Panc1 (cell line): ENCODE results near the gene NAPSA. TPM values are rescaled to one million over a fixed set of nuclear protein-coding genes. Genes with fewer than 3 reads are reported as not detected.
A peak's percentile ranks its signal among the peaks of the same experiment; 100 is the strongest.
"Not testable (repeated sequence)": the region's sequence is repeated elsewhere in the genome, so short reads cannot be mapped to it uniquely, and the experiment has no call there.

ENCODE experiments used
- ATAC-seq: fragments of 200-7000 bp; cut with Tn5 transposase; 2 replicates; pipeline ENCODE4 v1.9.1; 2020; ENCODE audit warnings: mild to moderate bottlenecking, moderate library complexity
- BruUV-seq: library from RNA; stranded (reverse); fragments of 400-500 nt; replicated peaks from 2 replicates; lab custom pipeline; 2021; lab: Mats Ljungman, UMichigan
- CTCF ChIA-PET: fragments of 300-600 bp; sonication (Branson Sonifier 250); formaldehyde crosslinking; loops from one replicate; lab custom pipeline; 2022; ENCODE audit warnings: antibody characterized with exemption; lab: Charles Lee
- POLR2A ChIA-PET: fragments of 300-600 bp; sonication (Branson Sonifier 250); formaldehyde crosslinking; loops from one replicate; lab custom pipeline; 2022; ENCODE audit warnings: antibody characterized with exemption; lab: Charles Lee
- DNase-seq: peaks from one replicate; pipeline ENCODE4 v3.0.0-alpha.2; 2010; ENCODE audit warnings: low read depth, low spot score
- H3K27ac ChIP-seq: 2 replicates; pipeline ENCODE4 v1.5.1; 2011; ENCODE audit warnings: mild to moderate bottlenecking, low read length, inconsistent platforms
- H3K27me3 ChIP-seq: fragments of 200-500 bp; sonication (Bioruptor generic); 2 replicates; pipeline ENCODE4 v1.6.0; 2014; ENCODE audit warnings: low read length, inconsistent platforms; ENCODE audit not compliant: control insufficient read depth, insufficient read depth
- H3K36me3 ChIP-seq: fragments of 200-500 bp; sonication (Bioruptor generic); 2 replicates; pipeline ENCODE4 v1.5.1; 2014; ENCODE audit warnings: inconsistent platforms, mild to moderate bottlenecking, low read length, moderate library complexity; ENCODE audit not compliant: control insufficient read depth, insufficient read depth
- H3K4me1 ChIP-seq: 2 replicates; pipeline ENCODE4 v1.5.1; 2011; ENCODE audit warnings: inconsistent platforms, mild to moderate bottlenecking, low read length, moderate library complexity; ENCODE audit not compliant: control insufficient read depth, insufficient read depth
- H3K4me3 ChIP-seq, 2 experiments: 2 replicates each; pipeline ENCODE4 v1.5.1; 2011 to 2012; ENCODE audit warnings: low read depth in 2 of 2, low read length in 2 of 2, mild to moderate bottlenecking in 2 of 2, inconsistent platforms in 1 of 2, moderate library complexity in 1 of 2
- H3K9me3 ChIP-seq: fragments of 200-500 bp; sonication (Bioruptor generic); 2 replicates; pipeline ENCODE4 v1.5.1; 2014; ENCODE audit warnings: low read depth, mild to moderate bottlenecking, inconsistent platforms, low read length, moderate library complexity; ENCODE audit not compliant: control insufficient read depth, insufficient read depth
- CTCF ChIP-seq: fragments of 450-650 bp; IDR thresholded peaks from 2 replicates; pipeline ENCODE4 v1.5.1; 2017; ENCODE audit warnings: mild to moderate bottlenecking
- POLR2AphosphoS5 ChIP-seq: IDR thresholded peaks from 2 replicates; pipeline ENCODE4 v1.6.1; 2012; ENCODE audit warnings: mild to moderate bottlenecking, low read depth, low read length, moderate library complexity
- REST ChIP-seq, 2 experiments: IDR thresholded peaks; 2 replicates each; pipeline ENCODE4 v1.6.1; 2011 to 2012; ENCODE audit warnings: low read depth in 2 of 2, control low read depth in 1 of 2, low read length in 1 of 2, mild to moderate bottlenecking in 1 of 2, moderate library complexity in 1 of 2; ENCODE audit not compliant: insufficient read depth in 1 of 2
- SIN3A ChIP-seq: IDR thresholded peaks from 2 replicates; pipeline ENCODE4 v1.6.1; 2012; ENCODE audit warnings: low read depth, mild to moderate bottlenecking, low read length, moderate library complexity, borderline replicate concordance; ENCODE audit not compliant: insufficient read depth
- TCF7L2 ChIP-seq: IDR thresholded peaks from 2 replicates; pipeline ENCODE4 v1.6.1; 2011; ENCODE audit warnings: mild to moderate bottlenecking, low read depth, low read length, inconsistent platforms
- in situ Hi-C: cut with HindIII; loops from 2 replicates; pipeline ENCODE4 v1.10.0; 2016; ENCODE audit warnings: low sequenced_read_pairs, low pct_unique_long_range_greater_than_20kb
- intact Hi-C: fragments of 100-400 bp; cut with micrococcal nuclease; formaldehyde crosslinking; loops from one replicate; pipeline ENCODE4 v1.10.0; 2022; ENCODE audit not compliant: unreplicated experiment
- total RNA-seq: library from RNA; stranded (reverse); gene quantifications from one replicate; pipeline ENCODE4 v1.2.1, GENCODE V29; 2021; ENCODE audit not compliant: unreplicated experiment

Gene NAPSA
- total RNA-seq, 1 experiment from 2014 or later: 2.5 TPM

DNA sequence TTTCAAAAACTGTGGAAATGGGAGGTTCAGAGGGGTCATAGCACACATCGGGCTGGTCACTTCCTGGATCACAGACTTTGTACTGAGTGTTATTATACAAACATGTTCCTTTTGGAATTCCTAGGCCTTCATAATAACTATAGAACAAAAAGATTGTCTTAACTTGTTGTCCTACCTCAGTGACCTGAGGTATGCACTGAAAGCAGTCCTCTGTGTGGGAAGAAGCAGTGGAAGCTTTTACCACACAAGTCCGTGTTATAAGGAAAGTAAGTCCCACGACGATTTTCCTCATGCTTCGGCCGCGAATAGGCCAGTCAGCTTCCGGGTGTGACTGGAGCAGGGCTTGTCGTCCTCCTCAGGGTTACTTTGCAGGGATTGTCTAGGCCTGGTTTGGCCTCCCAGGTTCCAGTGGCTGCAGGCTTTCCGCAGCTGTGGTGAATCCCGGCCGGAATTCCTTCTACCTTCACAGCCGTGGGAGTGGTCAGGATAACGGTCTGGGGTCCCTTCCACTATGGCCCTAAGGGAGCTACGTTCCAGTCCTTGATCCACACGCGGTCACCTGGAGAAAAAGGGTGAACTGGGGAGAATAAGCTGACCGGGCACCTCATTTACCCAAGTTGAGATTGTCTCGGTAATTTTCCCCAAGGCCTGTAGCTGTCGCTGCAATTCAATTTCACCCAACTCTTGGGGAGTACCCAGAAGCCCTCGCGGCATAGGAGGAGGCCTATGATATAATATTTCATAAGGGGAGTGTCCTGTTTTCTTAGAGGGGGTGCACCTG, 16.0 kb downstream of the NAPSA start:
- in situ Hi-C loops: no loop called here
- BruUV-seq: no TSS peak

DNA sequence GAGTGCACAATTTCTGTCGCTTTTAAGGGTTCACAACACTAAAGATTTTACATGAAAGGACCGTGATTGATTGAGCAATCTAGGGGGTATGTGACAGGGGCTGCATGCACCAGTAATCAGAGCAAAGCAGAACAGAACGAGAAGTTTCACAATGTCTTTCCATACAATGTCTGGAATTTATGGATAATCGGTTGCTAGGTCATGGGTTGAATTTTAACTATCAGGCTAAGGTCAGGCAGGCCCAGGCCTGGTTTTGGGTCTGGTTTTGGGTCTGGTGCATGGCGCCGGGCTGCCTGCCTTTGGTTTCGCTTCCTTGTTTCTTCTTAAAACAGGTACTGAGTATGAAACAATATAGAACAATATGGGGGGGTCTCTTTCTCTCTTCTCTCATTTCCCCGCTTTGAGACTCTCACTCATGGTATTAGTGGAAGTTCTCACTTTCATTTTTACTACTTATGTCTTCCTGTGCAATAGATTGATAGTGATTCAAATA, 18.3 kb downstream of the NAPSA start:
- CTCF ChIA-PET: interaction anchor here (0.6 kb wide), 1 partner anchor 1960 kb away, joined by 14 read pairs; no protein-coding TSS in a partner anchor
- intact Hi-C loops, ATAC-seq: not testable (repeated sequence)

More for the DNA sequence above, 16.0 kb downstream of the NAPSA start:
- TF ChIP-seq CTCF (peak; percentile 50), SIN3A (no peak)
- ChIA-PET CTCF (no interaction called here), POLR2A (no interaction called here)
- no peak overlapping the region for H3K4me3 ChIP-seq
- no peak for ATAC-seq
- no peaks in the 10 kb centered on the region for H3K36me3 ChIP-seq
- intact Hi-C loops: no loop called here
- no peaks in the 10 kb centered on the region for H3K4me1 ChIP-seq
- H3K9me3 ChIP-seq: 0 out of 2 replicates have a peak, but pooled peaks cover 7% of the 10 kb centered on the region
- H3K27ac ChIP-seq: no peak overlapping the region
- H3K27me3 ChIP-seq: no peaks in the 10 kb centered on the region
- DNase-seq: no peak

DNA sequence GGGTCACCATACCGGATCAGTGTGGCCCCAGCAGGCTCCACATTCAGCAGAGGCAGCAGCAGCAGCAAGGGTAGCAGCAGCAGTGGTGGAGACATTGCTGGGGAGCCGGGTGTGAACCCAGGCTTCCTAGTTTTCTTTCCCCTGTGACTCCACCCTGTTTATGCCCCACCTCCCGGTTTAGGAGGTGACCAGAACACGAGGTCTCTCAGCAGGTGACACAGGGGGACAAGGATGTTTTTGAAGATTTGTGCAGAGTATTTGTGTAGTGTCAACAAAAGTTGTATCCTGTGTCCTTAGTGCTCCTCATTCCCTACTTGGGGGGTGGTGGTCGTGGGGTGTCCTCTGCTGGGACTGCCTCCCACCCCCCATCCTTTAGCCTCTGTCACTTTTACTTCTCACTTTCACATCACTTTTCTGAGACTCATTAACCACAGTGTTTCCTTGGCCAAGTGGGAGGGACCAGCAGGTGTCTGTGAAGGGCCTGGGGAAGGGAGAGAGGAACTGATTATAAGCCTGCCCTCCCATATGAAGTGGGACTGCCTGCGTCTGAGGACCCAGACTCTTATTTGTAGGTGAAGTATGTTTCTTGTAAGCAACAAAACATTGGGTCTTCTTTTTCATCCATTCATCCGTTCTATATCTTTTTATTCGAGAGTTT, 20.6 kb downstream of the NAPSA start:
- Histone ChIP-seq H3K27ac (no peak overlapping the region), H3K4me3 (no peak overlapping the region), H3K9me3 (0 out of 2 replicates have a peak, but pooled peaks cover 7% of the 10 kb centered on the region), H3K36me3 (no peaks in the 10 kb centered on the region), H3K4me1 (no peaks in the 10 kb centered on the region), H3K27me3 (no peaks in the 10 kb centered on the region)
- BruUV-seq: no TSS peak
- ATAC-seq (no peak), DNase-seq (no peak)
- TF ChIP-seq TCF7L2 (no peak), POLR2AphosphoS5 (no peak), REST (IDR thresholded peaks at IDR 0.05; ENCODE audit: insufficient read depth in 1 of 2, low read depth in 2 of 2, low read length in 1 of 2) (no peak), SIN3A (no peak), CTCF (no peak)
- intact Hi-C loops (no loop called here), in situ Hi-C loops (no loop called here)
- CTCF ChIA-PET: no interaction called here
- POLR2A ChIA-PET: no interaction called here

More for the DNA sequence above, 18.3 kb downstream of the NAPSA start:
- H3K36me3 ChIP-seq, DNase-seq, H3K4me1 ChIP-seq, POLR2A ChIA-PET, H3K27me3 ChIP-seq, H3K4me3 ChIP-seq, BruUV-seq, in situ Hi-C loops, H3K27ac ChIP-seq, H3K9me3 ChIP-seq: not testable (repeated sequence)
